ENCODE measurements around the gene SPAG4.

DNA sequence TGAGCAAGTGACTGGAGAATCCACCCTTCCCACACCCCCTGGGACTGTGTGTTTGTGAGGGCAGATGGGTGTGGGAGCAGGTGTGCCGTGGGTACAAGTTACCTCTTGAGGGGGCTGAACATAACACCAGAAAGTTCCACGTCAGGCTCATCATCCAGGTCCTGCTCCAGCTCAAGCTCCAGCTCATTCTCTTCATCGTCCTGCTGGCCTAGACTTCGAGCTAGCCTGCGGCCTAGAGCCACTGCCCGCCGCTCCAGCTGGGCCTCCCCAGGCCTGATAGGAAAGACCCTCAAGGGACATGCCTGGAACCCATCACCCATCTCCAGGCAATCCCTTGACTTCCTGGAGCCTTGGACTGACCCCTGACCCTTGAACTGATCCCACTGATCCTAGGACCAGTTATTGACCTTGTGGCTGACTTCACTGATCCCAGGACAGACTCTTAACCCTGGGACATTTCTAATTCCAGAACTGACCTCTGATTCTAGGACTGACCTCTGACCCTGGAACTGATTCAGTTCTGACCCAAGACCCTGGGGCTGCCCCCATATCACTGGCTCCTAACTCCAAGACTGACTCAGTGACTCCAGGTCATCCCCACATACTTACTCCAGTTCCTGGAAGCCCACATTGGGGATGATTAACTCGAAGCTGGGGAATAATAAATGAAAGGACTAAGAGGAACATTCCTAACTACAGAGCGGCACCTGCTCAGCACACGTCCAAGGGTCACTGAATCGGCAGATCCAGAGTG lies 11.8 kb upstream of the SPAG4 start:
- TF ChIP-seq, protein P1, sequence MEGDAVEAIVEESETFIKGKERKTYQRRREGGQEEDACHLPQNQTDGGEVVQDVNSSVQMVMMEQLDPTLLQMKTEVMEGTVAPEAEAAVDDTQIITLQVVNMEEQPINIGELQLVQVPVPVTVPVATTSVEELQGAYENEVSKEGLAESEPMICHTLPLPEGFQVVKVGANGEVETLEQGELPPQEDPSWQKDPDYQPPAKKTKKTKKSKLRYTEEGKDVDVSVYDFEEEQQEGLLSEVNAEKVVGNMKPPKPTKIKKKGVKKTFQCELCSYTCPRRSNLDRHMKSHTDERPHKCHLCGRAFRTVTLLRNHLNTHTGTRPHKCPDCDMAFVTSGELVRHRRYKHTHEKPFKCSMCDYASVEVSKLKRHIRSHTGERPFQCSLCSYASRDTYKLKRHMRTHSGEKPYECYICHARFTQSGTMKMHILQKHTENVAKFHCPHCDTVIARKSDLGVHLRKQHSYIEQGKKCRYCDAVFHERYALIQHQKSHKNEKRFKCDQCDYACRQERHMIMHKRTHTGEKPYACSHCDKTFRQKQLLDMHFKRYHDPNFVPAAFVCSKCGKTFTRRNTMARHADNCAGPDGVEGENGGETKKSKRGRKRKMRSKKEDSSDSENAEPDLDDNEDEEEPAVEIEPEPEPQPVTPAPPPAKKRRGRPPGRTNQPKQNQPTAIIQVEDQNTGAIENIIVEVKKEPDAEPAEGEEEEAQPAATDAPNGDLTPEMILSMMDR (IDR thresholded peaks at IDR 0.05) = no peak
- TF ChIP-seq EZH2 (IDR thresholded peaks at IDR 0.05; ENCODE audit: borderline replicate concordance, insufficient read depth, low read depth, low read length, poor library complexity, severe bottlenecking) = no peak

All from B cell (primary cell).